HG02884 (cell line): ENCODE measurements around the gene CCDC106.

Source experiments
- ATAC-seq: cut with Tn5 transposase; IDR thresholded peaks from one replicate; pipeline ENCODE4 v1.9.1; 2021; ENCODE audit warnings: mild to moderate bottlenecking, moderate library complexity; ENCODE audit not compliant: unreplicated experiment

Gene CCDC106

DNA sequence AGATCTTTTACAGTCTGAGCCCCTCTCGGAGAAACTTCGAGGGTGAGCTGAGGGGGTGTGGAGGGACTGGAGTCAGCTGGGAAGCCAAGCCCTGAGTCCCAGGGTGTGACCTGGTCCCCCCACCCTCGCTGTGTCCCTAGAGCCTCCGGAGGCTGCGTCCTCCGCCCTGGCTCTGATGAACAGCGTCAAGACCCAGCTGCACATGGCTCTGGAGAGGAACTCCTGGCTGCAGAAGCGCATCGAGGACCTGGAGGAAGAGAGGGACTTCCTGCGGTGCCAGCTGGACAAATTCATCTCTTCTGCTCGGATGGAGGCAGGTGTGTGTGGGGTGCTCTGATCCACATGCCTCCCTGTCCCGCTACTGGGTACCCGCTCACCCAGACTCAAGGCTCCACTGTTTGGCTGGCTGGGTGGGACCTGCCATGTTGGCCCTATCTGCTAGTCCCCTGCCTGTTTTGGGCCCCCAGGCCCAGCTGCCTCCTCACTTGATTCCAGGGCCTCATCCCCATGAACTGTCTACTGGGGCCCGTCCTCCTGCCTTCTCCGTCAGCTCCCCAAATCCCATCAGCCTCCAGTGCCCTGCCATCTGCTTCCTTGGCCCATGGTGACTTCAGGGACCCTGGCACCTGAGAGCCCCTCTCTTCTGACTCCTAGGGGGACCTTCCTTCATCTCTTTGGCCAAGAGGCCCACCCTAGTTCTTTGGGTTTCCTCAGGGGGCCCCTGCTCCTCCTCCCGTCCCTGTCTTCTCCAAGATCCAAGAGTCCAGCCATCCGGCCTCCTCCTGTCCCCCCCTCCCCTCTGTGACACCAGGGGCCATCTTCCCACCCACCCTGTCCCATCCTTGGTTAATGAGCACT is 1.5 kb downstream of the CCDC106 start:
- ATAC-seq, result no peak

DNA sequence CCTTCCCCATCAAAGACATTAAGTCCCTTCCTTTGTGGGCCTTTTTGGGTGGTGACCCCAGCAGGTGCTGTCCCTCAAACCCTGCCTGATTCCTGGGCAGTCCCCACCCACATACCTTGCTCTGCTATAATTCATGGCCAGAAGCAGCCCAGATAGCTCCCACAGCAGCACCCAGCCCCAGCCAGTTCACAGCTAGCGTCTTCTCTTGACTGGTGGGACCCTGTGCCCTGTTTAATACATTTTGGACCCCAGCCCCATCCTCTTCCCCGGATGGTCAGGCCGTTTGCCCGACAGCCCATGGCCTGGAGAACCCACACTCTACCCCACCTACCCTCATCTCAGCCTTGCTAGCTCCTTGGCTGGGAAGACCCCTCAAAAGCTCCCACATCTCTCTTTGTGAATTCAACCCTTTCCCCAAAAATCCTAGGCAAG is 2.1 kb downstream of the CCDC106 start:
- no peak for ATAC-seq

DNA sequence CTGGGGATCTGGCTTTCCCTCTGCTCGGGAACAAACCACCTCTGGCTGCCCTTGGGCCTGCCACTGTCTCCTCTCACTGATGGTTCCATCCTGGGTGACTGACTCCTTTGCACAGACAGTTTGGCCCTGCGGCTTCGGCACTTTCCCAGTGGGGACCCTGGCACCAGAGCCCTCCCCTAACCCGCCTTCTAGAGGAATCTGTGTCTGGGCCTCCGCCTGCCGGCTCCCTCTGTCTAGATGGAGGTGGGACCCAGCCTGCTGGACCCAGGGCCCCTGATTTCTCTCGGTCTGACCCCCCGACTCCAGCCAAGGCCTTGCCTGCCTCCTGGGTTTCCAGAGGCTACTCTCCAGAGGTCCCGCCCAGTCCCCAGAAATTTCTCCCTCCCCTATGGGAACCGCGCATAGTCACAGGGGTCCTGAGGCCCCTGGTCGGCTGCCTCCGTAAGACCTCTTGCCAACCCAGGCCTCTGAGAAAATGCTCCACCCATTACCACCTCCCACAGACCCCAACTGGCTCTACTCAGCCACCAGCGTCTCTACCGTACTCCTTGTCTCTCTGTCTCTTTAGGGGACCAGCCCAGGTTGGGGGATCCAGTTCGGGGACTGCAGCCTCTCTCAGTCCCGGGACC is 2.7 kb downstream of the CCDC106 start:
- ATAC-seq, result no peak

DNA sequence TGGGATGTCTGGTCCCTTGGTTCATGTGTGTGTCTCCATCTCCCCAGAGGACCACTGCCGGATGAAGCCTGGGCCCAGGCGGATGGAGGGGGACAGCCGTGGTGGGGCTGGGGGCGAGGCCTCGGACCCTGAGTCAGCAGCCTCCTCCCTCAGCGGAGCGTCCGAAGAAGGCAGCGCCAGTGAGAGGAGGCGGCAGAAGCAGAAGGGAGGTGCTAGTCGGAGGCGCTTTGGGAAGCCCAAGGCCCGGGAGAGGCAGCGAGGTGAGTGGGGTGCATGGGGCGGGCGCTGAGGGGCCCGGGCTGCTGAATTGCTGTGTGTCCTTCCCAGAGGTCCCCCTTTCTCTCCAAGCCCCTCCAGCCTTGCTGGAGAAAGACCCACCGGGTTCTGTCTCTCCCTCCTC is 3.2 kb downstream of the CCDC106 start:
- no peak for ATAC-seq

DNA sequence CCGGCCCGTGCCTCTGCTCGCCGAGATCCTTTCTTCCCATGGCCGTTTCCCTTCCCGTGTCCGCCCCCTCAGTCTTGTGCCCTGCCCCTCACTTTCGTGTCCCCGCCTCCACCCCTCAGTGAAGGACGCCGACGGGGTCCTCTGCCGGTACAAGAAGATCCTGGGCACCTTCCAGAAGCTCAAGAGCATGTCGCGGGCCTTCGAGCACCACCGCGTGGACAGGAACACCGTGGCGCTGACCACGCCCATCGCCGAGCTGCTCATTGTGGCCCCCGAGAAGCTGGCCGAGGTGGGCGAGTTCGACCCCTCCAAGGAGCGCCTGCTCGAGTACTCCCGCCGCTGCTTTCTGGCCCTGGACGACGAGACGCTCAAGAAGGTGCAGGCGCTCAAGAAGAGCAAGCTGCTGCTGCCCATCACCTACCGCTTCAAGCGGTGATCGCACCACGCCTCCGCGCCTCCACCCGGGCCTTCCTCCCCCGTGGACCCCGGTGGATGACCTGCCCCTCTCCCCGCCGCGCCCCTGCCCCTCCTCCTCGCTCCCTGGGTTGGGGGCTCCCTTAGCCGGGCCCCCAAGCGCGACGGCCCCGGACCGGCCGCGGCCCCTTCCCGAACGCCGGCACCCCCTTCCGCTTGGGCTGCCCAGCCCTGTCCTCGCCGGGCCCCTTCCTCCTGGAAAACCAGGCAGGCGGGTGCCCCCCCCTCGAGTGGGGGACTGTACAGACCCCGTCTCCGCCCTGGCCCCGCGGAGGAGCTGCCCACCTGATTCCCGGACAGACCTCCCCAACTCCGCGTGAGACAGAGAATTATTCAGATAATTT is 4.5 kb downstream of the CCDC106 start:
- no peak for ATAC-seq

DNA sequence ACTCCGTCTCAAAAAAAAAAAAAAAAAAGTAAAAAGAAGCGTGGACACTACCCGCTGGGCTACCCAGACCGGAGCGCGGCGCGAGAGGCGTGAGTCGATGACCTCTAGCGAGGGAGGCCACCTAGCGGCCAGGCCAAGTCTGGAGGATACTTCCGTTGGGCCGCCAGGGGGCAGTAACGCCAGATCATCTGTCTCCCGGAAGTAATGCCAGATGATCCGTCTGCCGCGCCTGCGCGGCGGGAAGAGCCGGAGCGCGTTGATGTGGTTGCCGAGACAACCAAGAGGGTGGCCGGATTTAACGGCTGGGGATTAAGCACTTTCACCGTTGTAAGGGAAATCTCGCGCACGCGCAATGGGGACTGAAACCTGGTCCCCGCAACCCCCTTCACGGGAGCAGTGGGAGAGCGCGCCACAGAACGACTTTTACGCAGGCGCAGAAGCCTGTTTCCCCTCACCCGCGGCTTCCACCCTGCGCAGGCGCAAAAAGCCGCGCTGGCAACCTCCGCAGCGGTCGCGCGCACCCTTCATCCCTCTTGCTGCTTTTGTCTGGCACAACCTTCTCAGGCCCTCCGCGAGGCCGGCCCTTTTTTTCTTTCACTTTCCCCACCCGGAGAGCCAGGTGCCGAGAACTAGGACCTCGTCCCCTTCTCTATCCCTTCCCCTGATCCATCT is 5.8 kb downstream of the CCDC106 start:
- ATAC-seq, result peak; percentile 41

DNA sequence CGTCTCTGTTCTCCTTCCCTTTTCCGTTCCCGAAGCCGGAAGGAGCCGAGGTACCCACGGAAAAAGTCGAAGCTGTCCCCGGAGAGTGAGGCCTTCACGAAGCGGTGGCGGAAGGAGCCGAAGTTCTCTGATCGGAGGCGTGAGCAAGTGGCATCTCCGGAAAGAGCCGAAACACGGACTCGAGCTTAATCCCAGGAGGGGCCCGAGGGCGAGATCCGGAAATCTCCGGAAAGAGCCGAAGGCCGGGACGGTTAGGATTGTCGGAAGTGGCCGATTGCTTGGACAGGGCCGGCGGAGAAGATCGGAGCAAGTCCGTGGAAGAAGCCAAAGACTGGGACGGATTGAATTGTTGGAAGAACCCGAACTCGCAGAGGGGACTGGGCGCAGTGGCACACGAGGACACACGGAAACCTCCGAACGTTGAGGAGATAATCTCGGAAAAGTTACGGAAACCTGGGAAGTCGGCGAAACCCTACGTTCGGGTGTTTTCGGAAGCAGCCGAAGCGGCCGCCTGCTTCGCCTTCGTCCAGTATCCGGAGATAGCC is 6.4 kb downstream of the CCDC106 start:
- peak; percentile 55 for ATAC-seq

DNA sequence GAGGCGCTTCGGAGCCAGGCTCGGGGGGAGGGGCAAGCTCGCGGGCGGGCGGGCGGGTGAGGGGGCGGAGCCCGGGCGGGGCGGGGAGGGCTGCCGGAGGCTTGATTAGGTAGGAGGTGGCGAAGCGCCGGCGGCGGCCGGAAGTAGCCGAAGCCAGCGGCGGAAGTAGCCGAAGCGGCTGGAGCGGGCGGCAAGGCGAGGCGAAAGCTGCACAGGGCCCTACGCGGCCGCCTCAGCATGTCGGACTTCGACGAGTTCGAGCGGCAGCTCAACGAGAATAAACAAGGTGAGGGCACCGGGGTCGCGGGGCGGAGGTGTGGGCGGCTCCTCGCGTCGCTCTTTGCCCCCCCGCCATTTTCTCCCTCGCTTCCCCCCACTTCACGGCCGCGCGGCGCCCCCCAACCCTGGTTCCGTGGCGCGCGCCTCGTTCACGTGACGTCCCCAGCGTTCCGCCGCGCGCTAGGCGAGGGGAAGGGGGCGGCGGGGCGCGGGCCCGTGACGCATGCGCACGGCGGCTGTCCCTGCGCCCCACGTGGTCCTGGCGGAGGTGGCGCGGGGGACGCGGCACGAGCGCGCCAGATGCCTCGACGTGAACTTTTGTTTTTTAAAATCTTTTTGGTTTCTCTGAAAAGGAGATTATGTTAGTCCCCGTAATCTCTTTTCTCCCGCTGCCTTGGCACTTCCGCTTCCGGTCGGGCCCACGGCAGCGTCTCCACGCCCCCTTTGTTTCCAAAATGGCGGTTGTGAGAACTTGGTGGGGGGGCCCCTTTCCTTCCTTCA is 7.0 kb downstream of the CCDC106 start, which contains the start of gene U2AF2:
TSS of gene U2AF2 (plus strand) at position 168 of the 780 bp plus-strand sequence. CDS start at position 238, 70 bp downstream.
- ATAC-seq, result peak; percentile 28

DNA sequence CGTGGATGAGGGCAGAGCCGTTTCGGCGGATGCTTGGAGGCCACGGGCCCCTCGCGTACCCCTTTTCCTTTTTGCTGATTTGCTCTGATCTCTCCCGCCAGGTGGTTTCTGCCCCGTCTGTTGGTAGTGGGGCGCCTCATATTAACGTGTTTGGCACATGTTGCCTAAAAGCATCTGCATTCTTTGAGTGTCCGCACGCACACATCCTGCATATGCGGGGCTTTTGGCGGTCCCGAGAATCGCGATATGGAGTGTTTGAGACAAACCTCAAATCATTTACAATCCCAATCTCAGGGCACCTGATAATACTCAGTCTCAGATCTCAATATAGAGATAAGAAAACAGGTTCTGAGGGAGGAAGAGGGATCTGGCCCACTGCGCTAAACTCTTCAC is 7.6 kb downstream of the CCDC106 start:
- ATAC-seq, result no peak

DNA sequence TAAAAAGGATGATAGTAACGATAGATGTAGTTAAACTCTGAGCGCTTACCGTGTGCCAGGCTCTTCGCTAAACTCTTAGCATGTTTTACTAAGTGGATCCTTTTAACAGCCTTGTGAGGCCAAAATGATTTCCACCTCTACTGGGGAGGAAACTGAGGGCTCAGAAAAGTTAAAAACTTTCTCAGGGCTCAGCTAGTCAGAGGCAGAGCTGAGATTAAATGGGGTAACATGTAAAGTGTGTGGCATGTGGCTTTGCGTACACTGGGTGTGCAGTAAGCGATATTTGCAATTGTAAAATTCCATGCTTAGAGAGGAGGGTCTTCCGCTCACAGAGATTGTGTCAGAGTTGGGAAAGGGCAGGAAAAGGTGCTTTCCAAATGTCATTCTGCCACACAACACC is 8.5 kb downstream of the CCDC106 start:
- ATAC-seq, result no peak

DNA sequence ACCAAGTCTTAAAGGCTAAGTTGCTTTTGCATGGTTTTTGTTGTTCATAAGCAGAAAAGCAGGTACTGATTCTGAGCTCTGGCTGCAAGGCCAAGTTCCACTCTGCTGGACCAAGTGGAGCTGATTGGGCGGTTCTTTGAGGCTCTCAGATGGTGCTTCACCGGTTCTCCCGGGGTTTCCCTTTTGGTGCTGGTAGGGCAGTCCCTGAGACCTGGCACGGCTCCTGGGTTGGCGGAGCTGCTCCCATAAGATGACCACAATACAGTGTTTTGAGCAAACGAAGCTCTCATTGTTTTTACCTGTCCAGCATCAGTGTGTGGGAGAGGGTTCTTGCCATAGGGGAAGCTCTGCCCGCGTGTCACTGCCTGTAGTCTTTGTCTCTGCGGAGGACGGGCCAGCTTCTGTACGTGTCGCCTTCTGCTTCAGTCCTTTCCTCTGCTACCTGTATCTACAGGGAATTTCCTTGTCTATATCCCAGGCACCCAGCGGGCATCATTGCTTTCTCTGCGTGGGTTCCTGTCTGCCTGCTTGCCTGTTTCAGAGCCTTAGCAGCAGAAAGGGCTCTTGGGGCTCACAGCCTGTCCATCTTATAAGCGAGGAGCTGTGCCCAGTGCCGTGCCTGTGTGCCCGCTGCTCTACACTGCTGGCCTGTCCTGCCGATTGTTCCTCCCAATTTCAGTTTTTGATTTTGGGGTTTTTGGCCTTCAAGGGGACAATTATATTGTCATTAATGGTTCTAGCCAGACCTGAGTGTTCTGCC is 9.2 kb downstream of the CCDC106 start:
- ATAC-seq, result no peak

DNA sequence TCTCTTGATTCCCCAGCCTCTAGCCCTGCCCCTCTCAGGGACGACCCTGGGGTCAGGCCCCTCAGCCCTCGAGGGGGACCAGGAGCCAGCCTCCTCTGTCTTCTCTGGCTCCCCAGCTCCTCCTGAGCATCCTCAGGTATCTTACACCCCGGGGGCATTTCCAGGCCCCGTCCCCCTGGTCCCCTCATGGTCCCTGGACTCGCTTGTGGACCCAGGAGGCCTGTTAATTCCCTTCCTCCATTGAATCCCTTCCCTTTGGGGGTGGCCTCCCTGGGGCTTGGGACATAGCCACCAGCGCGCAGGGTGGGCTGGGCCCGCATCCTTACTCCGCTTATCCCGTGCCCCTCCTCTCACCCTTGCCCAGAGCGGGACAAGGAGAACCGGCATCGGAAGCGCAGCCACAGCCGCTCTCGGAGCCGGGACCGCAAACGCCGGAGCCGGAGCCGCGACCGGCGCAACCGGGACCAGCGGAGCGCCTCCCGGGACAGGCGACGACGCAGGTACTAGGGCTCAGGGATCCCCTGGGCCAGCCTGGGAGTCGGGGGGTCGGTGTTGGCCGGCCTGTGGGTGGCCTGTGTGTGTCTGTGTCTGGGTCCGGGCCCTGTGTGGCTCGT is 10.9 kb downstream of the CCDC106 start:
- ATAC-seq, result no peak

DNA sequence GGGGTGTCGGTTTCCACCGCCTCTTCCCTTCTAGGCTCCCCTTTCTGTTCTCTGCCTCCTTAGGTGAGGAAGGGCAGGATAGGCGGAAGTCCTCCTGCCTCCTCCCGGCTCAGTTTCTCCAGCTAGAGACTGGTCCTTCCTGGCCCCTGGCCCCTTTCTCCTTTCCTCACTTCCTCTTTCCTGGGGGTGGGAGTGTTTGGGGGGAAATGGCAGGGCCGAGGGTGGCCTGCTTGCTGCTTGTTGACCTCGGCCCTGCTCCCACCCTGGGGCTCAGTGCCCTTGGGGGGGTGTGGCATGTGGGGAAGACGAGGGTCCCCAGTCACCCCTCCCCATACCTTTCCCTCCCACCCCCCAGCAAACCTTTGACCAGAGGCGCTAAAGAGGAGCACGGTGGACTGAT is 11.8 kb downstream of the CCDC106 start:
- no peak for ATAC-seq

DNA sequence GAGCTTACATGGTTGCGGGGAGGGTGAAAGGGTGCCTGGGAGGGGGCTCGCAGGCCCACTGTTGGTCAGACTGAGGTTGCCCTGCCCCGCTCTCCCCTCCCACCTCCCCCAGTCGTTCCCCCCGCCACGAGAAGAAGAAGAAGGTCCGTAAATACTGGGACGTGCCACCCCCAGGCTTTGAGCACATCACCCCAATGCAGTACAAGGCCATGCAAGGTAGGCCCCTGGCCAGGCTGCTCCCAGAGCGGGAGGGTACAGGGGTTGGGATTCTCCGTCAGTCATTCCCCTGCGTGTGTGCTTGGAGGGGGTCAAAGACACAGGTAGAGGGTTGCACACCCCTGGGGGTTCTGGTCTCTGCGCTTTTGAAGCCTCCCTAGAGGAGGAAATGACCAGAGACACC is 12.4 kb downstream of the CCDC106 start:
- no peak for ATAC-seq

DNA sequence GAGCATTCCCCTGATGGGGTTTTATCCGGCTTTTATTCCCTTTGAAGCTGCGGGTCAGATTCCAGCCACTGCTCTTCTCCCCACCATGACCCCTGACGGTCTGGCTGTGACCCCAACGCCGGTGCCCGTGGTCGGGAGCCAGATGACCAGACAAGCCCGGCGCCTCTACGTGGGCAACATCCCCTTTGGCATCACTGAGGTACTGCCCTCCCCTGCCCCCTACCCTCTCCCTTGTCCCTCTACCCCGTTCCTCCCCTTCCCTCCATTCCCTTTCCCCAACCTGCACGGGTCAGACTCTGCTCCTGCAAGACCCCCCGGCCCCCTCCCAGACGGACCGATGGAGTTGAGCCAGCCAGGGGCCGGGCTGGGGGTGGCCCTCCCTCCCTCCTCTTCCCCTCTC is 13.0 kb downstream of the CCDC106 start:
- no peak for ATAC-seq

DNA sequence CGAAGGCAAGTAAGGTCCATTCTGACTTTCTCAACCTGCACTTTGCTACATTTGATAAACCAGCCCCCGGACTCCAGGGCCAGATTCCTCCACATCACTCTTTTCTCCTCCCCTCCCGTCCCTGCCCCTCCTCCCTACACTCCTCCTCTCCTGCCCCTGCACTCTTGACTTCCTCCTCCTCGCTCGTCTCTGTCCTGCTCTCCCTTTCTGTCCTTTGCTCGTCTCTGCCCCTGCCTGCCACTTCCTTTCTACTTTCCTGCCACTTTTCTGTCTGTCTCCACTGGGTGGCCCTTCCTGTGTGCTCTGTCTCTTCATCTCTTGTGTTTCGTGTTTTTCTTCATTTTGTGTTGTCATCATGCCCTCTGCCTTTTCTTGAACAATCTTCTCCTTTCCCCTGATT is 13.8 kb downstream of the CCDC106 start:
- no peak for ATAC-seq

DNA sequence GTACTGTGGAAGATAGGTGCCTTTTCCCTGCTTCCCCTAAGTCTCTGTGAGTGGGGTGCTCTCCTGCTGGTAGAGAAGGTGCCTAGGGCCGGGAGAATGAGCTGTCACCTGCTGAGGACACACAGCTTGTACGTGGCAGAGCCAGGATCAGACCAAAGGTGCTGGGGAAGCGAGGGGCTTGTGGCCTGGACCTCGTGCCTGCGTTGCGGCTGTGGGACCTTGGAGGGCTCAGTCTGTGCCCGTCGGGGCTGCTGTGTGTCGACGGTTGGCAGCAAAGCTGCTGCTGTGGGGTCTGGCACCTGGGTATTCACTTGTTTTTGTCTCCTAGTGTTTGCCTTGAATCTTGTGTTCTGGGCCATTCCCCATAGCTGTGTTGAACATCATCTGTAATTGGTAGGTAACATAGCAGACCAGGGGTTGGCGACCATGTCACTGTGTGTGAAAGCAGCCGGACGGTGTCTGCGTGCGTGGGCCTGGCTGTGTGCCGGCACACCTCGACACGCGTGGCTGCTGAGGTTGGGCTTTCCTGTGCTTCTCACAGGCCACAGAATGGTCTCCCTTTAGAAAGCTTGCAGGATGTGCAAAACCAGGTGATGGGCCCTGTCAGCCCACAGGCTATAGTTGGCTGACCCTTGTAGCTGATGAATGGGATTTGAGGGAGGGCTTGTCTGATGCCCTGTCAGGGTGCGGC is 16.0 kb downstream of the CCDC106 start:
- no peak for ATAC-seq

DNA sequence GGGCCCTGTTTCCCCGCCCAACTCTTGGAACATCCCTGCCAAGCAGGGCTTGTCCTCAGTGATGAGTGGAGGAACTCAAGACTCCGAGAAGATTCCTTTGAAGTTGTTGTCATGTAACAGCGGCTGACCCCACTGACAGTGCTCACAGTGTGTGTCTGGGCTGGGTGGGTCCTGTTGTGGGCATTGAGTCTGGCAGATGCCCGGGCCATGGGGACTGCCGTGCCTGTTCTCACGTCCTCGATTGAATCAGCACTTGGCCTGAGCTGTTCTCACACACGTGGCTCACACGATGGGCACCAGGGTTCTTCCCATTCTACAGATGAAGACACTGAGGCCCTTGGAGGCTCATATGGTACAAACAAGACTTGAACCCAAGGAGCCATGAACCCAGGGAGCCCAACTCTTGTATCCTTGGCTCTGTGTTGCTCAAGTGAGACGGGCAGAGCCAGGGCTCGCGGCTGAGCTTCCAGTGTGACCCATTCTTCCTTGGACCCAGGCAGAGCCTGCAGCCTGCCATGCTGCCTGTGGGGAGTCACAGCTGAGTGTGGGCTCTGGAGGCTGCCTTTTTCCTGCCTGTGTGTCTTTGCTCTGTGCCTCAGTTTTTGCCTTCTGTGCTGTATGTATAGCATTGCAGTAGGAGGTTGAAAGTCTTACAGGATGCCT is 18.5 kb downstream of the CCDC106 start:
- ATAC-seq, result no peak
